Activated CD4-positive, CD25-positive, alpha-beta regulatory T cell treated with anti-CD3 and anti-CD28 coated beads, Interleukin-2, amount 50 U/mL, for 24 hours (primary cell): ENCODE measurements around the gene IRX5.

Experiments used
- ATAC-seq, 2 donors: fragments of 150-1000 bp; cut with Tn5 transposase; one replicate each; pipeline ENCODE4 v1.10.0; 2021; ENCODE audit warnings: mild to moderate bottlenecking in 1 of 2, moderate library complexity in 1 of 2

IRX5 gene

GRCh38 chr16:54930005-54930868 lies at the start of gene IRX5:
Gene IRX5 (plus strand): TSS chr16:54930865. CDS start chr16:54931199, 334 bp downstream.
- ATAC-seq = peak in 1 of 2 donors; percentile 7

GRCh38 chr16:54882556-54882955 lies 48.1 kb upstream of the IRX5 start:
- no peak for ATAC-seq

GRCh38 chr16:54883358-54883757 lies 47.3 kb upstream of the IRX5 start:
- no peak for ATAC-seq

GRCh38 chr16:54886078-54886477 lies 44.6 kb upstream of the IRX5 start:
- no peak for ATAC-seq

- no peak for ATAC-seq
Measured at GRCh38 chr16:54890381-54890780, 40.3 kb upstream of the IRX5 start.

- ATAC-seq = no peak
Measured at GRCh38 chr16:54891346-54891745, 39.3 kb upstream of the IRX5 start.

GRCh38 chr16:54892981-54893380 lies 37.7 kb upstream of the IRX5 start:
- no peak for ATAC-seq

GRCh38 chr16:54897930-54898329 lies 32.7 kb upstream of the IRX5 start:
- no peak for ATAC-seq

GRCh38 chr16:54901606-54902005 lies 29.1 kb upstream of the IRX5 start:
- no peak for ATAC-seq

GRCh38 chr16:54903047-54903446 lies 27.6 kb upstream of the IRX5 start:
- no peak for ATAC-seq

GRCh38 chr16:54911079-54911478 lies 19.6 kb upstream of the IRX5 start:
- no peak for ATAC-seq

GRCh38 chr16:54912720-54913119 lies 17.9 kb upstream of the IRX5 start:
- no peak for ATAC-seq

- no peak for ATAC-seq
Measured at GRCh38 chr16:54921206-54921824, 9.3 kb upstream of the IRX5 start.

- no peak for ATAC-seq
Measured at GRCh38 chr16:54923055-54923473, 7.6 kb upstream of the IRX5 start.

- no peak for ATAC-seq
Measured at GRCh38 chr16:54923988-54924387, 6.7 kb upstream of the IRX5 start.

- ATAC-seq = no peak
Measured at GRCh38 chr16:54926166-54926838, 4.4 kb upstream of the IRX5 start.

GRCh38 chr16:54927125-54928015 lies 3.3 kb upstream of the IRX5 start:
- no peak for ATAC-seq

- ATAC-seq = no peak
Measured at GRCh38 chr16:54928016-54928356, 2.7 kb upstream of the IRX5 start.

- peak; percentile 19 to 34 for ATAC-seq
Measured at GRCh38 chr16:54928411-54929089, 2.1 kb upstream of the IRX5 start.

GRCh38 chr16:54929090-54930004 lies 1.3 kb upstream of the IRX5 start:
- ATAC-seq = peak; percentile 95

GRCh38 chr16:54930869-54931119 lies 129 bp downstream of the IRX5 start:
- ATAC-seq = no peak
